ENCODE results near the gene COMMD1. TPM values are rescaled to one million over a fixed set of nuclear protein-coding genes. Genes with fewer than 3 reads are reported as not detected.
A peak's percentile ranks its signal among the peaks of the same experiment; 100 is the strongest.

COMMD1 gene
- 48.5 TPM for polyA plus RNA-seq (2012; ENCODE audit: insufficient read length, low read depth)

GRCh38 chr2:61905372-61906185 is at the start of gene COMMD1:
TSS of gene COMMD1 (plus strand) at chr2:61905674. CDS start at chr2:61905679, 5 bp downstream.
- TF ChIP-seq POLR2AphosphoS5 (IDR thresholded peaks at IDR 0.05; ENCODE audit: low read depth, low read length) (peak; percentile 91), SIN3A (IDR thresholded peaks at IDR 0.05; ENCODE audit: borderline replicate concordance, insufficient read depth, low read length) (peak; percentile 71; the same call in 1 of the 2 replicates), FOXP2 (optimal IDR thresholded peaks at IDR 0.05; ENCODE audit: borderline replicate concordance, extremely low read depth, extremely low read length, insufficient read depth) (peak; percentile 41), TAF1 (IDR thresholded peaks at IDR 0.05; ENCODE audit: borderline replicate concordance, insufficient read depth, low read length) (peak; percentile 84)
- TF ChIP-seq, protein P1, sequence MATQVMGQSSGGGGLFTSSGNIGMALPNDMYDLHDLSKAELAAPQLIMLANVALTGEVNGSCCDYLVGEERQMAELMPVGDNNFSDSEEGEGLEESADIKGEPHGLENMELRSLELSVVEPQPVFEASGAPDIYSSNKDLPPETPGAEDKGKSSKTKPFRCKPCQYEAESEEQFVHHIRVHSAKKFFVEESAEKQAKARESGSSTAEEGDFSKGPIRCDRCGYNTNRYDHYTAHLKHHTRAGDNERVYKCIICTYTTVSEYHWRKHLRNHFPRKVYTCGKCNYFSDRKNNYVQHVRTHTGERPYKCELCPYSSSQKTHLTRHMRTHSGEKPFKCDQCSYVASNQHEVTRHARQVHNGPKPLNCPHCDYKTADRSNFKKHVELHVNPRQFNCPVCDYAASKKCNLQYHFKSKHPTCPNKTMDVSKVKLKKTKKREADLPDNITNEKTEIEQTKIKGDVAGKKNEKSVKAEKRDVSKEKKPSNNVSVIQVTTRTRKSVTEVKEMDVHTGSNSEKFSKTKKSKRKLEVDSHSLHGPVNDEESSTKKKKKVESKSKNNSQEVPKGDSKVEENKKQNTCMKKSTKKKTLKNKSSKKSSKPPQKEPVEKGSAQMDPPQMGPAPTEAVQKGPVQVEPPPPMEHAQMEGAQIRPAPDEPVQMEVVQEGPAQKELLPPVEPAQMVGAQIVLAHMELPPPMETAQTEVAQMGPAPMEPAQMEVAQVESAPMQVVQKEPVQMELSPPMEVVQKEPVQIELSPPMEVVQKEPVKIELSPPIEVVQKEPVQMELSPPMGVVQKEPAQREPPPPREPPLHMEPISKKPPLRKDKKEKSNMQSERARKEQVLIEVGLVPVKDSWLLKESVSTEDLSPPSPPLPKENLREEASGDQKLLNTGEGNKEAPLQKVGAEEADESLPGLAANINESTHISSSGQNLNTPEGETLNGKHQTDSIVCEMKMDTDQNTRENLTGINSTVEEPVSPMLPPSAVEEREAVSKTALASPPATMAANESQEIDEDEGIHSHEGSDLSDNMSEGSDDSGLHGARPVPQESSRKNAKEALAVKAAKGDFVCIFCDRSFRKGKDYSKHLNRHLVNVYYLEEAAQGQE (IDR thresholded peaks at IDR 0.05; ENCODE audit: insufficient read depth in 1 of 2, low read depth in 2 of 2, low read length in 2 of 2), result peak in 1 of 2 experiments; percentile 41; a peak in 1 of 4 replicates

DNA sequence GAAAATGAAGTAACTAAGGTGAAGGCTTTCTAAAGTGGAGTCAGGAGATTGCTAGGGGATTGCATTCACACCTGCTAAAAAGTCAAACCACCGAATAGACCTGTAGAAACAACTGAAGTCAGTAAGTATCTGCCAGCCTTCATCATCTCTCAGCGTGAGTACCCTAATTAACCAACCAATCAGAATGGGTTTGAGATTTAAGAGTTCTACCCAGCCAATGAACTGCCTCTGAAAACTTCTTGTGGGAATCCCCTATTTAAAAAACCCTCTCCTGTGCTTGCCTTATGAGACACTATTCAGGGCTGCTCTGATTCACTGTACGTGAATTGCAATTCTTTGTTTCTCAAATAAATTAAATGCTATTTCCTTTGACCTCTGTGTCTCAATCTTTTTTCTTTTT is 48.2 kb upstream of the COMMD1 start:
- TF ChIP-seq FOXP2 (optimal IDR thresholded peaks at IDR 0.05; ENCODE audit: borderline replicate concordance, extremely low read depth, extremely low read length, insufficient read depth) (no peak), TAF1 (IDR thresholded peaks at IDR 0.05; ENCODE audit: borderline replicate concordance, insufficient read depth, low read length) (no peak), SIN3A (IDR thresholded peaks at IDR 0.05; ENCODE audit: borderline replicate concordance, insufficient read depth, low read length) (no peak), POLR2AphosphoS5 (IDR thresholded peaks at IDR 0.05; ENCODE audit: low read depth, low read length) (no peak)
- TF ChIP-seq, protein P1 (IDR thresholded peaks at IDR 0.05; ENCODE audit: insufficient read depth in 1 of 2, low read depth in 2 of 2, low read length in 2 of 2), result no peak

- TF ChIP-seq SIN3A (IDR thresholded peaks at IDR 0.05; ENCODE audit: borderline replicate concordance, insufficient read depth, low read length) (no peak), TAF1 (IDR thresholded peaks at IDR 0.05; ENCODE audit: borderline replicate concordance, insufficient read depth, low read length) (no peak), POLR2AphosphoS5 (IDR thresholded peaks at IDR 0.05; ENCODE audit: low read depth, low read length) (no peak), FOXP2 (optimal IDR thresholded peaks at IDR 0.05; ENCODE audit: borderline replicate concordance, extremely low read depth, extremely low read length, insufficient read depth) (no peak)
- TF ChIP-seq, protein P1 (IDR thresholded peaks at IDR 0.05; ENCODE audit: insufficient read depth in 1 of 2, low read depth in 2 of 2, low read length in 2 of 2), result no peak
These were observed 43.4 kb upstream of the COMMD1 start for GRCh38 chr2:61862085-61862484.

DNA sequence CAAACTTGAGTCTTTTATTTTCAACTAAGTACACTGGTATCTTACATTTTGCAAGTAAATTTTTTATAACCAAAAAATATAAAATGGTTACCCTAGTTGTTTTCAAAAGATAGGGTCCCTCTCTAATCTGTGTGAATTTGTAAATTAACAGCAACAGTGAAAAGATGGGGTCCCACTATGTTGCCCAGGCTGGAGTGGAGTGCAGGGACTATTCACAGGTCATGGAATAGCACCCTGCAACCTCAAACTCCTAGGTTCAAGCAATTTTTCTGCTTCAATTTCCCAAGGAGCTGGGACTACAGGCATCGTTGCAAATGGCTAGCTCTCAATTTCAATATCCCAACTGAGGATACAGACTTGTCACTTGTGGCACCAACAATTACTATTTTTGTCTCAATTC is 29.1 kb upstream of the COMMD1 start:
- no peak for TF ChIP-seq FOXP2 (optimal IDR thresholded peaks at IDR 0.05; ENCODE audit: borderline replicate concordance, extremely low read depth, extremely low read length, insufficient read depth)

DNA sequence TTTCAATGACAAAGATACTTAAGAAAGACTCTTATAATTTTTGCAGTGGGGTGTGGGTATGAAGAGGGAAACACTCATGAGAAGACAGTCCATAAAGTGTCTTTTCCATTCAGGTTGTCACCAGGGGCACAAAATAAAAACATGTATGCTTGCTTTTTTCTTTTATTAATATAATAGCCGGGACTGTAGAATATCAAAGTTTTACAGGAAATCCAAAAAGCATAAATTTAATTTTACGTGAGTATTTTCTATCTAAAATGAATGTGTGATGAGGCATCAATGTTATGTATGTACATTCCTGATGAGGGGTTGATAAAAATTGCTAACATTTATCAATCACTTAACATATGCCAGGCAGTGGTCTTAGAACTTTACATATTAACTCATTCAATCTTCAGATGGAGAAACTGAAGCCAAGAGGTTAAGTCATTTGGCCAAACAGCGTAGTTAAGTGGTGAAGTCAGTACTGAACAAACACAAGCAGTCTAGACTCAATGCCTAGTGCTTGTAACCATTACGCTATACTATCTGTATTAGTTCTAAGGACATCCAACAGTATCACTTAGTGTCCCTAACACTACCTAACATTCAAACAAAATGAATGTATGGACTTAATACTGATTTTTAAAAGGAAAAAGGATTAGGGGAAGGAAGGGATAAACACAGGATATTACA is 27.8 kb upstream of the COMMD1 start:
- no peak for TF ChIP-seq POLR2AphosphoS5 (IDR thresholded peaks at IDR 0.05; ENCODE audit: low read depth, low read length)
- TF ChIP-seq SIN3A (IDR thresholded peaks at IDR 0.05; ENCODE audit: borderline replicate concordance, insufficient read depth, low read length), result no peak
- no peak for TF ChIP-seq TAF1 (IDR thresholded peaks at IDR 0.05; ENCODE audit: borderline replicate concordance, insufficient read depth, low read length)
- no peak for TF ChIP-seq FOXP2 (optimal IDR thresholded peaks at IDR 0.05; ENCODE audit: borderline replicate concordance, extremely low read depth, extremely low read length, insufficient read depth)
- TF ChIP-seq, protein P1 (IDR thresholded peaks at IDR 0.05; ENCODE audit: insufficient read depth in 1 of 2, low read depth in 2 of 2, low read length in 2 of 2), result no peak
